Panc1 (cell line): ENCODE data around the gene PIAS1. TPM values are rescaled to one million over a fixed set of nuclear protein-coding genes. Genes with fewer than 3 reads are reported as not detected.

Source experiments
- ATAC-seq: fragments of 200-7000 bp; cut with Tn5 transposase; 2 replicates; pipeline ENCODE4 v1.9.1; 2020; ENCODE audit warnings: mild to moderate bottlenecking, moderate library complexity
- BruUV-seq: library from RNA; stranded (reverse); fragments of 400-500 nt; replicated peaks from 2 replicates; lab custom pipeline; 2021; lab: Mats Ljungman, UMichigan
- CTCF ChIA-PET: fragments of 300-600 bp; sonication (Branson Sonifier 250); formaldehyde crosslinking; loops from one replicate; lab custom pipeline; 2022; ENCODE audit warnings: antibody characterized with exemption; lab: Charles Lee
- POLR2A ChIA-PET: fragments of 300-600 bp; sonication (Branson Sonifier 250); formaldehyde crosslinking; loops from one replicate; lab custom pipeline; 2022; ENCODE audit warnings: antibody characterized with exemption; lab: Charles Lee
- DNase-seq: peaks from one replicate; pipeline ENCODE4 v3.0.0-alpha.2; 2010; ENCODE audit warnings: low read depth, low spot score
- H3K27ac ChIP-seq: 2 replicates; pipeline ENCODE4 v1.5.1; 2011; ENCODE audit warnings: mild to moderate bottlenecking, low read length, inconsistent platforms
- H3K27me3 ChIP-seq: fragments of 200-500 bp; sonication (Bioruptor generic); 2 replicates; pipeline ENCODE4 v1.6.0; 2014; ENCODE audit warnings: low read length, inconsistent platforms; ENCODE audit not compliant: control insufficient read depth, insufficient read depth
- H3K36me3 ChIP-seq: fragments of 200-500 bp; sonication (Bioruptor generic); 2 replicates; pipeline ENCODE4 v1.5.1; 2014; ENCODE audit warnings: inconsistent platforms, mild to moderate bottlenecking, low read length, moderate library complexity; ENCODE audit not compliant: control insufficient read depth, insufficient read depth
- H3K4me1 ChIP-seq: 2 replicates; pipeline ENCODE4 v1.5.1; 2011; ENCODE audit warnings: inconsistent platforms, mild to moderate bottlenecking, low read length, moderate library complexity; ENCODE audit not compliant: control insufficient read depth, insufficient read depth
- H3K4me3 ChIP-seq, 2 experiments: 2 replicates each; pipeline ENCODE4 v1.5.1; 2011 to 2012; ENCODE audit warnings: low read depth in 2 of 2, low read length in 2 of 2, mild to moderate bottlenecking in 2 of 2, inconsistent platforms in 1 of 2, moderate library complexity in 1 of 2
- H3K9me3 ChIP-seq: fragments of 200-500 bp; sonication (Bioruptor generic); 2 replicates; pipeline ENCODE4 v1.5.1; 2014; ENCODE audit warnings: low read depth, mild to moderate bottlenecking, inconsistent platforms, low read length, moderate library complexity; ENCODE audit not compliant: control insufficient read depth, insufficient read depth
- POLR2AphosphoS5 ChIP-seq: IDR thresholded peaks from 2 replicates; pipeline ENCODE4 v1.6.1; 2012; ENCODE audit warnings: mild to moderate bottlenecking, low read depth, low read length, moderate library complexity
- SIN3A ChIP-seq: IDR thresholded peaks from 2 replicates; pipeline ENCODE4 v1.6.1; 2012; ENCODE audit warnings: low read depth, mild to moderate bottlenecking, low read length, moderate library complexity, borderline replicate concordance; ENCODE audit not compliant: insufficient read depth
- TCF7L2 ChIP-seq: IDR thresholded peaks from 2 replicates; pipeline ENCODE4 v1.6.1; 2011; ENCODE audit warnings: mild to moderate bottlenecking, low read depth, low read length, inconsistent platforms
- in situ Hi-C: cut with HindIII; loops from 2 replicates; pipeline ENCODE4 v1.10.0; 2016; ENCODE audit warnings: low sequenced_read_pairs, low pct_unique_long_range_greater_than_20kb
- intact Hi-C: fragments of 100-400 bp; cut with micrococcal nuclease; formaldehyde crosslinking; loops from one replicate; pipeline ENCODE4 v1.10.0; 2022; ENCODE audit not compliant: unreplicated experiment
- total RNA-seq: library from RNA; stranded (reverse); gene quantifications from one replicate; pipeline ENCODE4 v1.2.1, GENCODE V29; 2021; ENCODE audit not compliant: unreplicated experiment
- TF ChIP-seq, protein P1 (sequence below), 2 experiments: IDR thresholded peaks; 2 replicates each; pipeline ENCODE4 v1.6.1; 2011 to 2012; ENCODE audit warnings: low read depth in 2 of 2, control low read depth in 1 of 2, low read length in 1 of 2, mild to moderate bottlenecking in 1 of 2, moderate library complexity in 1 of 2; ENCODE audit not compliant: insufficient read depth in 1 of 2
- TF ChIP-seq, protein P2 (sequence below): fragments of 450-650 bp; IDR thresholded peaks from 2 replicates; pipeline ENCODE4 v1.5.1; 2017; ENCODE audit warnings: mild to moderate bottlenecking

The PIAS1 gene
- total RNA-seq, 1 experiment from 2014 or later: 44.5 TPM

DNA sequence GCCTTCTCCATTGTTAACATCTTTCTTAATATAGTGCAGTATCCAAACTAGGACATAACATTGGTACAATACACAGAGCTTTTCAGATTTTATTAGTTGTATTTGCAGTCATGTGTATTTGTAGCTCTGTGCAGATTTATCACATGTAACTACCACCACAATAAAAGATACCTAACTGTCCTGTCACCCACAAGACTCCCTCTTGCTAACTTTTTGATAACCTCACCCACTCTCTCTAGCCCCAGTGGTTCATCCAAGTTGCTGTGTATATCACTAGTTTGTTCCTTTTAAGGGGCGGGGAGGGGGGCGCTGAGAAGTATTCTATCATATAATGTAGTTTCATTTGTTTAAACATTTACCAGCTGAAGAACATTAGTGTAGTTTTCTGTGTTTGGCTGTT is 46.1 kb downstream of the PIAS1 start:
- intact Hi-C loops (no loop called here), in situ Hi-C loops (no loop called here)
- no peak for DNase-seq
- Histone ChIP-seq H3K4me3 (no peak overlapping the region), H3K27ac (no peak overlapping the region), H3K27me3 (no peaks in the 10 kb centered on the region), H3K36me3 (no peaks in the 10 kb centered on the region), H3K4me1 (peaks cover 2% of the 10 kb centered on the region; the same call in 1 of the 2 replicates), H3K9me3 (peaks cover 14% of the 10 kb centered on the region; the same call in 1 of the 2 replicates)
- ChIA-PET POLR2A (no interaction called here), CTCF (no interaction called here)
- BruUV-seq: no TSS peak
- TF ChIP-seq POLR2AphosphoS5 (no peak), SIN3A (no peak), TCF7L2 (no peak)
- TF ChIP-seq, protein P1, sequence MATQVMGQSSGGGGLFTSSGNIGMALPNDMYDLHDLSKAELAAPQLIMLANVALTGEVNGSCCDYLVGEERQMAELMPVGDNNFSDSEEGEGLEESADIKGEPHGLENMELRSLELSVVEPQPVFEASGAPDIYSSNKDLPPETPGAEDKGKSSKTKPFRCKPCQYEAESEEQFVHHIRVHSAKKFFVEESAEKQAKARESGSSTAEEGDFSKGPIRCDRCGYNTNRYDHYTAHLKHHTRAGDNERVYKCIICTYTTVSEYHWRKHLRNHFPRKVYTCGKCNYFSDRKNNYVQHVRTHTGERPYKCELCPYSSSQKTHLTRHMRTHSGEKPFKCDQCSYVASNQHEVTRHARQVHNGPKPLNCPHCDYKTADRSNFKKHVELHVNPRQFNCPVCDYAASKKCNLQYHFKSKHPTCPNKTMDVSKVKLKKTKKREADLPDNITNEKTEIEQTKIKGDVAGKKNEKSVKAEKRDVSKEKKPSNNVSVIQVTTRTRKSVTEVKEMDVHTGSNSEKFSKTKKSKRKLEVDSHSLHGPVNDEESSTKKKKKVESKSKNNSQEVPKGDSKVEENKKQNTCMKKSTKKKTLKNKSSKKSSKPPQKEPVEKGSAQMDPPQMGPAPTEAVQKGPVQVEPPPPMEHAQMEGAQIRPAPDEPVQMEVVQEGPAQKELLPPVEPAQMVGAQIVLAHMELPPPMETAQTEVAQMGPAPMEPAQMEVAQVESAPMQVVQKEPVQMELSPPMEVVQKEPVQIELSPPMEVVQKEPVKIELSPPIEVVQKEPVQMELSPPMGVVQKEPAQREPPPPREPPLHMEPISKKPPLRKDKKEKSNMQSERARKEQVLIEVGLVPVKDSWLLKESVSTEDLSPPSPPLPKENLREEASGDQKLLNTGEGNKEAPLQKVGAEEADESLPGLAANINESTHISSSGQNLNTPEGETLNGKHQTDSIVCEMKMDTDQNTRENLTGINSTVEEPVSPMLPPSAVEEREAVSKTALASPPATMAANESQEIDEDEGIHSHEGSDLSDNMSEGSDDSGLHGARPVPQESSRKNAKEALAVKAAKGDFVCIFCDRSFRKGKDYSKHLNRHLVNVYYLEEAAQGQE (IDR thresholded peaks at IDR 0.05; ENCODE audit: insufficient read depth in 1 of 2, low read depth in 2 of 2, low read length in 1 of 2): no peak
- TF ChIP-seq, protein P2, sequence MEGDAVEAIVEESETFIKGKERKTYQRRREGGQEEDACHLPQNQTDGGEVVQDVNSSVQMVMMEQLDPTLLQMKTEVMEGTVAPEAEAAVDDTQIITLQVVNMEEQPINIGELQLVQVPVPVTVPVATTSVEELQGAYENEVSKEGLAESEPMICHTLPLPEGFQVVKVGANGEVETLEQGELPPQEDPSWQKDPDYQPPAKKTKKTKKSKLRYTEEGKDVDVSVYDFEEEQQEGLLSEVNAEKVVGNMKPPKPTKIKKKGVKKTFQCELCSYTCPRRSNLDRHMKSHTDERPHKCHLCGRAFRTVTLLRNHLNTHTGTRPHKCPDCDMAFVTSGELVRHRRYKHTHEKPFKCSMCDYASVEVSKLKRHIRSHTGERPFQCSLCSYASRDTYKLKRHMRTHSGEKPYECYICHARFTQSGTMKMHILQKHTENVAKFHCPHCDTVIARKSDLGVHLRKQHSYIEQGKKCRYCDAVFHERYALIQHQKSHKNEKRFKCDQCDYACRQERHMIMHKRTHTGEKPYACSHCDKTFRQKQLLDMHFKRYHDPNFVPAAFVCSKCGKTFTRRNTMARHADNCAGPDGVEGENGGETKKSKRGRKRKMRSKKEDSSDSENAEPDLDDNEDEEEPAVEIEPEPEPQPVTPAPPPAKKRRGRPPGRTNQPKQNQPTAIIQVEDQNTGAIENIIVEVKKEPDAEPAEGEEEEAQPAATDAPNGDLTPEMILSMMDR: no peak
- no peak for ATAC-seq

DNA sequence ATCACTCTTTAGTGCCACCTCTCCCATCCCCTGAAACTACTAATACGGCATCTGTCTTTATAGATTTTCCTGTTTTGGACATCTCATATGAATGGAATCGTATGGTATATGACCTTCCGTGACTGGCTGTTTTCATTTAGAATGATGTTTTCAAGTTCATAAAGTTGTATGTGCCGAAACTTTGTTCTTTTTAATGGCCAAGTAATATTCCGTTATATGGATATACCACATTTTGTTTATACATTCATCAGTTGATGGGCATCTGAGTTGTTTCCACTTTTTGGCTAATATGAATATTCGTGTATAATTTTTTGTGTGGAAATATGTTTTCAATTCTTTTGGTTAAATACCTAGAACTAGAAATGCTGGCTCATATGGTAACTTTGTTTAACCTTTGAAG is 49.5 kb downstream of the PIAS1 start:
- DNase-seq: no peak
- no peak overlapping the region for H3K4me3 ChIP-seq

More for the DNA sequence above, 49.5 kb downstream of the PIAS1 start:
- Histone ChIP-seq H3K27me3 (no peaks in the 10 kb centered on the region), H3K36me3 (no peaks in the 10 kb centered on the region), H3K9me3 (no peaks in the 10 kb centered on the region; the same call in 1 of the 2 replicates), H3K4me1 (peaks cover 6% of the 10 kb centered on the region; the same call in 1 of the 2 replicates), H3K27ac (no peak overlapping the region)
- POLR2A ChIA-PET: no interaction called here
- intact Hi-C loops: no loop called here
- no TSS peak for BruUV-seq
- CTCF ChIA-PET: no interaction called here
- no peak for TF ChIP-seq POLR2AphosphoS5
- TF ChIP-seq, protein P2: no peak
- TF ChIP-seq, protein P1 (IDR thresholded peaks at IDR 0.05; ENCODE audit: insufficient read depth in 1 of 2, low read depth in 2 of 2, low read length in 1 of 2): no peak
- no peak for TF ChIP-seq TCF7L2
- TF ChIP-seq SIN3A: no peak
- no peak for ATAC-seq
- in situ Hi-C loops: no loop called here
